AG04450 (cell line): ENCODE results near the gene FYN. TPM values are rescaled to one million over a fixed set of nuclear protein-coding genes. Genes with fewer than 3 reads are reported as not detected.
"Not testable (repeated sequence)": the region's sequence is repeated elsewhere in the genome, so short reads cannot be mapped to it uniquely, and the experiment has no call there.

Experiments used
- CTCF ChIA-PET: fragments of 300-600, 350-600 bp; formaldehyde crosslinking; extraction: SDS; loops from one replicate; lab custom pipeline; 2022; ENCODE audit warnings: antibody characterized with exemption, inconsistent platforms; lab: Charles Lee
- POLR2A ChIA-PET: fragments of 350-600 bp; formaldehyde crosslinking; extraction: SDS; loops from one replicate; lab custom pipeline; 2021; ENCODE audit warnings: antibody characterized with exemption, inconsistent platforms; lab: Yijun Ruan, JAX
- DNase-seq: peaks from one replicate; pipeline ENCODE4 v3.0.0-alpha.2; 2011; ENCODE audit warnings: low read depth, low spot score
- H3K27ac ChIP-seq: one replicate; pipeline ENCODE4 v1.5.1; 2012; ENCODE audit warnings: low read depth, low read length, control low read depth
- H3K27me3 ChIP-seq: one replicate; pipeline ENCODE4 v1.6.0; 2012; ENCODE audit warnings: low read length; ENCODE audit not compliant: control insufficient read depth, insufficient read depth
- H3K4me3 ChIP-seq: 2 replicates; pipeline ENCODE4 v1.5.1; 2011; ENCODE audit warnings: mild to moderate bottlenecking, low read depth, low read length, control low read depth
- H3K9me3 ChIP-seq: 2 replicates; pipeline ENCODE4 v1.5.1; 2012; ENCODE audit warnings: low read length; ENCODE audit not compliant: control insufficient read depth, insufficient read depth
- CTCF ChIP-seq: IDR thresholded peaks from 2 replicates; pipeline ENCODE4 v1.5.1; 2011; ENCODE audit warnings: low read depth, low read length, control low read depth, inconsistent platforms
- polyA plus RNA-seq: library from polyadenylated mRNA; depleted of rRNA; stranded (reverse); fragments of >200 nt; gene quantifications from 2 replicates; pipeline ENCODE4 v1.2.3, GENCODE V29; 2011

Gene FYN
- polyA plus RNA-seq, 1 experiment: 29.0 TPM

GRCh38 chr6:111642463-111643158, 230.6 kb downstream of the FYN start:
- Histone ChIP-seq H3K27me3 (no peaks in the 10 kb centered on the region), H3K9me3 (no peaks in the 10 kb centered on the region), H3K27ac (no peak overlapping the region), H3K4me3 (no peak overlapping the region)
- POLR2A ChIA-PET: interaction anchor here (0.7 to 1.0 kb wide), 5 partner anchors 17 to 828 kb away, joined by 3 to 6 read pairs (median 4); partner anchors contain the start of genes CDK19 and TRAF3IP2
- CTCF ChIA-PET: interaction anchor here (1.0 to 2.0 kb wide), 4 partner anchors 37 to 384 kb away, joined by 3 to 4 read pairs (median 3); partner anchors contain the start of gene TRAF3IP2
- peak; percentile 71 for TF ChIP-seq CTCF
- peak; percentile 29 for DNase-seq

GRCh38 chr6:111639266-111639665, 234.0 kb downstream of the FYN start:
- Histone ChIP-seq H3K4me3 (no peak overlapping the region), H3K9me3 (no peaks in the 10 kb centered on the region), H3K27me3 (no peaks in the 10 kb centered on the region), H3K27ac (no peak overlapping the region)
- no peak for TF ChIP-seq CTCF
- no peak for DNase-seq
- POLR2A ChIA-PET: no interaction called here
- CTCF ChIA-PET: no interaction called here

GRCh38 chr6:111634981-111635380, 238.3 kb downstream of the FYN start:
- H3K27ac ChIP-seq, DNase-seq, POLR2A ChIA-PET, H3K27me3 ChIP-seq, CTCF ChIA-PET, H3K4me3 ChIP-seq, H3K9me3 ChIP-seq: not testable (repeated sequence)

- Histone ChIP-seq H3K4me3 (no peak overlapping the region), H3K9me3 (peaks cover 6% of the 10 kb centered on the region; the same call in 1 of the 2 replicates), H3K27me3 (no peaks in the 10 kb centered on the region), H3K27ac (no peak overlapping the region)
- ChIA-PET POLR2A (no interaction called here), CTCF (interaction anchor here (0.7 kb wide), 1 partner anchor 13 kb away, joined by 7 read pairs; no protein-coding TSS in a partner anchor)
- no peak for TF ChIP-seq CTCF
- no peak for DNase-seq
These were observed 239.4 kb downstream of the FYN start for GRCh38 chr6:111633822-111634221.

- no peak for DNase-seq
- ChIA-PET POLR2A (interaction anchor here (0.7 kb wide), 1 partner anchor 663 kb away, joined by 9 read pairs; no protein-coding TSS in a partner anchor), CTCF (interaction anchor here (0.7 kb wide), 1 partner anchor 12 kb away, joined by 7 read pairs; no protein-coding TSS in a partner anchor)
- H3K9me3 ChIP-seq: peaks cover 6% of the 10 kb centered on the region; the same call in 1 of the 2 replicates
- no peak for TF ChIP-seq CTCF
- H3K27me3 ChIP-seq: no peaks in the 10 kb centered on the region
- no peak overlapping the region for H3K27ac ChIP-seq
- H3K4me3 ChIP-seq: no peak overlapping the region
These were observed 240.6 kb downstream of the FYN start for GRCh38 chr6:111632468-111633247.
